ENCODE results near the gene TPST1. TPM values are rescaled to one million over a fixed set of nuclear protein-coding genes. Genes with fewer than 3 reads are reported as not detected.

The TPST1 gene
- total and polyA plus RNA-seq, 2 donors (not counting 1 experiment from before 2014, with no cell fraction given) = 81.8 to 151 TPM

DNA sequence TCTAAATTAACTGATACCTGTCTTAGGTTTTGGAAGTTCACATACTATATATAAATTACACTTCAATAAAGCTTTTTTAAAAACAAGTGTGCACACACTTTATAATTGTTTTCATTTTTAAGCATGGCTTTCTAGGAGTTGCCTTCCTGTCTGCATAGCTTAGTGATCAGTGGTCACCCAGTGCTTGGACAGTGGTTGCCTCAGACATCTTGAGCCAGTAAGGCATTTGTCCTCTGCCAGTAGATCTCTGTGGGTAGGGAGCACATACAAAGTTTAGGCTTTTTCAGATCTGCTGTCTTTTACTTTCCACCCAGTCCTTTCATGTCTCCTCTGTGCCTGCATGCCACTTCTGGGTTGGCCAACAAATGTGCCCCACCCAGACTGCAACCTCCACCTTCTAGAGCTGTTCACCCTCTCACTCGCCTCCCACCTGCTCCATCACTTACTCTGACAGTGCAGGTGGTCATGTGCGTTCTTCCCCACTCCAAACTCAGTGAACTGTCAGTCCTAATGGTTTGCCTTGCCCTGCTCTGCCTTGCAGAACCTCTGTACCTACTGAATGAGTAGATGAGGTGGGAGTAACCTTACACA lies 31.7 kb downstream of the TPST1 start:
- Histone ChIP-seq H3K4me1 (ENCODE audit: control insufficient read depth, extremely low read depth, insufficient read depth, low read length) (no peaks in the 10 kb centered on the region), H3K27ac (ENCODE audit: insufficient read depth, low read length) (no peak overlapping the region), H3K36me3 (ENCODE audit: control insufficient read depth, insufficient read depth, low read length) (no peaks in the 10 kb centered on the region), H3K9ac (ENCODE audit: insufficient read depth, low read length) (no peak overlapping the region), H3K4me2 (ENCODE audit: extremely low read depth, insufficient read depth, low read length) (no peak overlapping the region), H3K9me3 (ENCODE audit: control insufficient read depth, insufficient read depth, low read depth, low read length) (no peaks in the 10 kb centered on the region), H2AFZ (ENCODE audit: low read length) (no peak overlapping the region), H4K20me1 (ENCODE audit: control insufficient read depth, extremely low read depth, insufficient read depth, low read length) (no peaks in the 10 kb centered on the region), H3K27me3 (ENCODE audit: control insufficient read depth, insufficient read depth, low read length) (no peaks in the 10 kb centered on the region), H3K4me3 (replicated peaks in 1 of 4; ENCODE audit: control extremely low read depth in 1 of 4, insufficient read depth in 1 of 4, low read depth in 3 of 4, low read length in 4 of 4) (no peak overlapping the region), H3K79me2 (ENCODE audit: control insufficient read depth, insufficient read depth, low read length) (peaks cover 11% of the 10 kb centered on the region)
- TF ChIP-seq, protein P1, sequence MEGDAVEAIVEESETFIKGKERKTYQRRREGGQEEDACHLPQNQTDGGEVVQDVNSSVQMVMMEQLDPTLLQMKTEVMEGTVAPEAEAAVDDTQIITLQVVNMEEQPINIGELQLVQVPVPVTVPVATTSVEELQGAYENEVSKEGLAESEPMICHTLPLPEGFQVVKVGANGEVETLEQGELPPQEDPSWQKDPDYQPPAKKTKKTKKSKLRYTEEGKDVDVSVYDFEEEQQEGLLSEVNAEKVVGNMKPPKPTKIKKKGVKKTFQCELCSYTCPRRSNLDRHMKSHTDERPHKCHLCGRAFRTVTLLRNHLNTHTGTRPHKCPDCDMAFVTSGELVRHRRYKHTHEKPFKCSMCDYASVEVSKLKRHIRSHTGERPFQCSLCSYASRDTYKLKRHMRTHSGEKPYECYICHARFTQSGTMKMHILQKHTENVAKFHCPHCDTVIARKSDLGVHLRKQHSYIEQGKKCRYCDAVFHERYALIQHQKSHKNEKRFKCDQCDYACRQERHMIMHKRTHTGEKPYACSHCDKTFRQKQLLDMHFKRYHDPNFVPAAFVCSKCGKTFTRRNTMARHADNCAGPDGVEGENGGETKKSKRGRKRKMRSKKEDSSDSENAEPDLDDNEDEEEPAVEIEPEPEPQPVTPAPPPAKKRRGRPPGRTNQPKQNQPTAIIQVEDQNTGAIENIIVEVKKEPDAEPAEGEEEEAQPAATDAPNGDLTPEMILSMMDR (conservative IDR thresholded peaks at IDR 0.05 in 1 of 2, IDR thresholded peaks at IDR 0.05 in 1 of 2; ENCODE audit: low read depth in 1 of 2, low read length in 2 of 2) = no peak
- no peak for TF ChIP-seq EZH2 (IDR thresholded peaks at IDR 0.05; ENCODE audit: low read length, missing control alignments)
- DNase-seq (ENCODE audit: low read depth in 2 of 2) = no peak

DNA sequence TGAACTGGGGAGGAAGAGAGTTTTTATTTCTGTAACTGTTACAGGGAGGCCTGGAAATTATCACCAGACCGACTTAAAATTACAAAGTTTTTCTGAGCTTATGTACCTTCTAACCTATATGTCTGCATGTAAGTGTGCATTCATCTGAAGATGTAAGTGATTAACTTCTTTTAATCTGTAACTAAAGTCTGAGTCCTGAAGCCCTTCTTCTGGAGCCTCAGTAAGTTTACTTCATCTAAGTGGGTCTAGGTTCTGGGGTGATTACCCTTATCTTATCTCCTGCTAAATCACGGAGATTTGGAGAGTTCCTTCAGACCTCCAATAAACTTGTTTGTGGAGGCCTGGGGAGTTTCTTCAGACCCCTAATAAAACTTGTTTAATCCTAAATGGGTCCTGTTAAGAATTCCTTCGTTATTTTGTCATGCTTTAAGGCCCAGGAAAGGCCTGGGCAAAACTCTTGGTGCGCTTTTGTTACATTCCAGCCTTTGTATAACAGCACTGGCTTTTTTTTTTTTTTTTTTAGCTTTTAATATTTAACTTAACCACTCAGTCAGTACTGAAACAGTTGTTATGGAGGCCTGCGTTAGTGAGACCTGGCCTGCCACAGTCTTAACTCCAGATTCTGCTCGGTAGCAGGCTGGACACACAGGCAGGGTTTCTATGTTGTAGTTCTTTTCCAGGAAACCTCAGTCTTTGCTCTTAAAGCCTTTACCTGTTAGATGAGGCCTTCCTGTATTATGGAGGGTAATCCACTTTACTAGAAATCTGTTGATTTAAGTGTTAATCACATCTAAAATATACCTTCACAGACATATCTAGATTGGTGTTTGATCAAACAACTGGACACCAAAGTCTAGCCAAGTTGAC lies 33.0 kb downstream of the TPST1 start:
- Histone ChIP-seq H3K36me3 (ENCODE audit: control insufficient read depth, insufficient read depth, low read length) (no peaks in the 10 kb centered on the region), H3K27me3 (ENCODE audit: control insufficient read depth, insufficient read depth, low read length) (no peaks in the 10 kb centered on the region), H3K9ac (ENCODE audit: insufficient read depth, low read length) (no peak overlapping the region), H3K4me2 (ENCODE audit: extremely low read depth, insufficient read depth, low read length) (no peak overlapping the region), H3K79me2 (ENCODE audit: control insufficient read depth, insufficient read depth, low read length) (peaks cover 11% of the 10 kb centered on the region), H3K4me3 (replicated peaks in 1 of 4; ENCODE audit: control extremely low read depth in 1 of 4, insufficient read depth in 1 of 4, low read depth in 3 of 4, low read length in 4 of 4) (no peak overlapping the region), H4K20me1 (ENCODE audit: control insufficient read depth, extremely low read depth, insufficient read depth, low read length) (no peaks in the 10 kb centered on the region), H3K27ac (ENCODE audit: insufficient read depth, low read length) (no peak overlapping the region), H3K4me1 (ENCODE audit: control insufficient read depth, extremely low read depth, insufficient read depth, low read length) (no peaks in the 10 kb centered on the region), H3K9me3 (ENCODE audit: control insufficient read depth, insufficient read depth, low read depth, low read length) (no peaks in the 10 kb centered on the region), H2AFZ (ENCODE audit: low read length) (no peak overlapping the region)
- TF ChIP-seq, protein P1 (conservative IDR thresholded peaks at IDR 0.05 in 1 of 2, IDR thresholded peaks at IDR 0.05 in 1 of 2; ENCODE audit: low read depth in 1 of 2, low read length in 2 of 2) = no peak
- TF ChIP-seq EZH2 (IDR thresholded peaks at IDR 0.05; ENCODE audit: low read length, missing control alignments) = no peak
- no peak for DNase-seq (ENCODE audit: low read depth in 2 of 2)

DNA sequence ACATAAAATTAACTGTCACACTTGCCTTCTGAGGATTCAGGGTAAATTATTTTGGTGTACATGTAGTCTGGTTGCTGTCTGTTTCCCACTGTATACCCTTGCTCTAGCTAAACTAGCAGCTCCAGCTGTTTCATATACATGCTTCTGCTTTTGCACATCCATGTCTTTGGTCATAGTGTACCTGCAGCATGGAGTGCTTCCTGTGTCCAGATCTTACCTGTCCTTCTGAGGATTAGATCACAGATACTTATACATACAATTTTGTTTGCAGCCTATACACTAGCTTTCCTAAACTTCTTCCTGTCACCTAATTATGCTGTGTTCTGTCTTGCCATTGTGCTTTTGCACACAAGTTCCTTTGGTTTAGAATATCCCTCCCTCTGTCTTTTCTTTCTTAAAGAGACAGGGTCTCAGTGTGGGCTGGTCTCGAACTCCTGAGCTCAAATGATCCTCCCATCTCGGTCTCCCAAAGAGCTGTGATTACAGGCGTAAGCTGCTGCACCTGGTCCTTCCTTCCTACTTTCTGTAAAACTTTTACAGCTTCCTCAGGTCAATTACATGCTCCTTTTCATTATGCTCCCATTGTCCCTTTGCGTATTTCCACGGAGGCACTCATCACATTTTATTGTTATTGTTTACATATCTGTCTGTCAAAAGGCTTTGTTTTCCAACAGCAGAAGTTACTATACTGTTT lies 33.8 kb downstream of the TPST1 start:
- Histone ChIP-seq H3K4me2 (ENCODE audit: extremely low read depth, insufficient read depth, low read length) (no peak overlapping the region), H3K9me3 (ENCODE audit: control insufficient read depth, insufficient read depth, low read depth, low read length) (no peaks in the 10 kb centered on the region), H3K27ac (ENCODE audit: insufficient read depth, low read length) (no peak overlapping the region), H2AFZ (ENCODE audit: low read length) (no peak overlapping the region), H3K79me2 (ENCODE audit: control insufficient read depth, insufficient read depth, low read length) (peaks cover 11% of the 10 kb centered on the region), H4K20me1 (ENCODE audit: control insufficient read depth, extremely low read depth, insufficient read depth, low read length) (no peaks in the 10 kb centered on the region), H3K36me3 (ENCODE audit: control insufficient read depth, insufficient read depth, low read length) (no peaks in the 10 kb centered on the region), H3K9ac (ENCODE audit: insufficient read depth, low read length) (no peak overlapping the region), H3K4me3 (replicated peaks in 1 of 4; ENCODE audit: control extremely low read depth in 1 of 4, insufficient read depth in 1 of 4, low read depth in 3 of 4, low read length in 4 of 4) (no peak overlapping the region), H3K4me1 (ENCODE audit: control insufficient read depth, extremely low read depth, insufficient read depth, low read length) (no peaks in the 10 kb centered on the region), H3K27me3 (ENCODE audit: control insufficient read depth, insufficient read depth, low read length) (no peaks in the 10 kb centered on the region)
- TF ChIP-seq, protein P1 (conservative IDR thresholded peaks at IDR 0.05 in 1 of 2, IDR thresholded peaks at IDR 0.05 in 1 of 2; ENCODE audit: low read depth in 1 of 2, low read length in 2 of 2) = no peak
- no peak for TF ChIP-seq EZH2 (IDR thresholded peaks at IDR 0.05; ENCODE audit: low read length, missing control alignments)
- DNase-seq (ENCODE audit: low read depth in 2 of 2) = no peak
